ENCODE measurements around the gene PTPRT.

- TF ChIP-seq, protein P1, sequence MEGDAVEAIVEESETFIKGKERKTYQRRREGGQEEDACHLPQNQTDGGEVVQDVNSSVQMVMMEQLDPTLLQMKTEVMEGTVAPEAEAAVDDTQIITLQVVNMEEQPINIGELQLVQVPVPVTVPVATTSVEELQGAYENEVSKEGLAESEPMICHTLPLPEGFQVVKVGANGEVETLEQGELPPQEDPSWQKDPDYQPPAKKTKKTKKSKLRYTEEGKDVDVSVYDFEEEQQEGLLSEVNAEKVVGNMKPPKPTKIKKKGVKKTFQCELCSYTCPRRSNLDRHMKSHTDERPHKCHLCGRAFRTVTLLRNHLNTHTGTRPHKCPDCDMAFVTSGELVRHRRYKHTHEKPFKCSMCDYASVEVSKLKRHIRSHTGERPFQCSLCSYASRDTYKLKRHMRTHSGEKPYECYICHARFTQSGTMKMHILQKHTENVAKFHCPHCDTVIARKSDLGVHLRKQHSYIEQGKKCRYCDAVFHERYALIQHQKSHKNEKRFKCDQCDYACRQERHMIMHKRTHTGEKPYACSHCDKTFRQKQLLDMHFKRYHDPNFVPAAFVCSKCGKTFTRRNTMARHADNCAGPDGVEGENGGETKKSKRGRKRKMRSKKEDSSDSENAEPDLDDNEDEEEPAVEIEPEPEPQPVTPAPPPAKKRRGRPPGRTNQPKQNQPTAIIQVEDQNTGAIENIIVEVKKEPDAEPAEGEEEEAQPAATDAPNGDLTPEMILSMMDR (conservative IDR thresholded peaks at IDR 0.05; ENCODE audit: low read depth, low read length) = no peak
- TF ChIP-seq EZH2 (IDR thresholded peaks at IDR 0.05; ENCODE audit: low read length, unreplicated experiment) (no peak), EZH2phosphoT487 (IDR thresholded peaks at IDR 0.05; ENCODE audit: borderline replicate concordance, low read length) (no peak)
Observed at GRCh38 chr20:42914302-42914701, 275.4 kb downstream of the PTPRT start.

All from PC-3 (cell line).